Endothelial cell of umbilical vein (primary cell): ENCODE measurements around the gene APP. TPM values are rescaled to one million over a fixed set of nuclear protein-coding genes. Genes with fewer than 3 reads are reported as not detected.

Source experiments
- BruUV-seq: library from RNA; stranded (reverse); fragments of 400-500 nt; replicated peaks from 2 replicates; lab custom pipeline; 2021; lab: Mats Ljungman, UMichigan
- CTCF ChIA-PET: fragments of 300-600, 350-600 bp; sonication (Branson Sonifier 250); formaldehyde crosslinking; loops from one replicate; lab custom pipeline; 2021; ENCODE audit warnings: antibody characterized with exemption, inconsistent platforms; lab: Charles Lee
- POLR2A ChIA-PET: fragments of 300-600, 350-600 bp; sonication (Branson Sonifier 250); formaldehyde crosslinking; loops from one replicate; lab custom pipeline; 2021; ENCODE audit warnings: antibody characterized with exemption, inconsistent platforms; lab: Charles Lee
- DNase-seq: peaks from one replicate; pipeline ENCODE4 v3.0.0-alpha.2; 2011; ENCODE audit warnings: low read depth, low spot score
- FAIRE-seq: peaks from 2 replicates; lab custom pipeline; 2011; peaks lifted over from hg19 to GRCh38; lab: Jason Lieb, UNC
- H2AFZ ChIP-seq: 2 replicates; pipeline ENCODE4 v1.6.0; 2012; ENCODE audit warnings: low read depth, low read length, control low read depth, inconsistent platforms
- H3K27ac ChIP-seq: 2 replicates; pipeline ENCODE4 v1.5.1; 2011; ENCODE audit warnings: low read depth, mild to moderate bottlenecking, control low read depth, low read length, moderate library complexity; ENCODE audit not compliant: insufficient read depth
- H3K27me3 ChIP-seq, 2 experiments: 2 replicates each; pipeline versions ENCODE4 v1.6.0 to v1.6.1; 2011; ENCODE audit warnings: low read length in 2 of 2, mixed read lengths in 1 of 2; ENCODE audit not compliant: control insufficient read depth in 2 of 2, insufficient read depth in 2 of 2
- H3K36me3 ChIP-seq, 2 experiments: 2 replicates in 1 of 2; 3 replicates in 1 of 2; pipeline ENCODE4 v1.5.1; 2011; ENCODE audit warnings: low read length in 2 of 2, mild to moderate bottlenecking in 1 of 2, moderate library complexity in 1 of 2; ENCODE audit not compliant: control insufficient read depth in 2 of 2, insufficient read depth in 2 of 2; ENCODE audit errors: extremely low read depth in 1 of 2
- H3K4me1 ChIP-seq: 3 replicates; pipeline ENCODE4 v1.5.1; 2011; ENCODE audit warnings: mild to moderate bottlenecking, low read length; ENCODE audit not compliant: control insufficient read depth, insufficient read depth; ENCODE audit errors: extremely low read depth
- H3K4me2 ChIP-seq: 2 replicates; pipeline ENCODE4 v1.6.1; 2011; ENCODE audit warnings: low read length, control low read depth, mixed read lengths; ENCODE audit not compliant: insufficient read depth
- H3K4me3 ChIP-seq, 3 experiments: fragments of 200-600 bp in 1 of 3; sonication (generic), shearing (Covaris generic) in 1 of 3; replicated peaks in 1 of 3; 2 replicates each; pipeline ENCODE4 v1.5.1; 2011 to 2016; ENCODE audit warnings: control low read depth in 3 of 3, low read length in 3 of 3, mild to moderate bottlenecking in 2 of 3, inconsistent platforms in 1 of 3, low read depth in 1 of 3, moderate library complexity in 1 of 3; ENCODE audit not compliant: insufficient read depth in 1 of 3
- H3K79me2 ChIP-seq: 2 replicates; pipeline ENCODE4 v1.6.0; 2012; ENCODE audit warnings: low read length, inconsistent platforms; ENCODE audit not compliant: control insufficient read depth, insufficient read depth
- H3K9ac ChIP-seq: replicated peaks from 2 replicates; pipeline ENCODE3; 2011; ENCODE audit warnings: low read length, control low read depth; ENCODE audit not compliant: insufficient read depth; ENCODE audit errors: extremely low read depth
- H3K9me1 ChIP-seq: replicated peaks from 3 replicates; pipeline ENCODE4 v1.6.0; 2011; ENCODE audit warnings: mild to moderate bottlenecking, low read length; ENCODE audit not compliant: control insufficient read depth, insufficient read depth; ENCODE audit errors: extremely low read depth
- H3K9me3 ChIP-seq: replicated peaks from 2 replicates; pipeline ENCODE4 v1.5.1; 2012; ENCODE audit warnings: low read length, inconsistent platforms; ENCODE audit not compliant: control insufficient read depth, insufficient read depth
- H4K20me1 ChIP-seq: replicated peaks from 2 replicates; pipeline ENCODE3; 2011; ENCODE audit warnings: mild to moderate bottlenecking, low read length; ENCODE audit not compliant: control insufficient read depth, insufficient read depth; ENCODE audit errors: extremely low read depth
- EZH2 ChIP-seq: IDR thresholded peaks from 2 replicates; pipeline ENCODE4 v1.6.1; 2012; ENCODE audit warnings: borderline replicate concordance, low read depth, mild to moderate bottlenecking, moderate library complexity, low read length, inconsistent platforms; ENCODE audit not compliant: severe bottlenecking
- FOS ChIP-seq: IDR thresholded peaks from 2 replicates; pipeline ENCODE4 v1.6.1; 2011; ENCODE audit warnings: mild to moderate bottlenecking, low read length, moderate library complexity, borderline replicate concordance; ENCODE audit not compliant: insufficient read depth
- GATA2 ChIP-seq: IDR thresholded peaks from 2 replicates; pipeline ENCODE4 v1.7.0; 2011; ENCODE audit warnings: low read depth, mild to moderate bottlenecking, moderate library complexity, mixed read lengths, low read length; ENCODE audit not compliant: insufficient read length, insufficient read depth
- JUN ChIP-seq: IDR thresholded peaks from 2 replicates; pipeline ENCODE4 v1.6.1; 2011; ENCODE audit warnings: borderline replicate concordance, low read depth; ENCODE audit not compliant: insufficient read length, insufficient read depth
- MYC ChIP-seq: IDR thresholded peaks from one replicate; pipeline ENCODE4 v1.6.1; 2011; ENCODE audit warnings: mild to moderate bottlenecking, low read depth, low read length
- POLR2A ChIP-seq: IDR thresholded peaks from 2 replicates; pipeline ENCODE4 v1.6.1; 2012; ENCODE audit warnings: low read depth, mild to moderate bottlenecking, control low read depth, low read length
- POLR2AphosphoS5 ChIP-seq: IDR thresholded peaks from 2 replicates; pipeline ENCODE4 v1.6.1; 2012; ENCODE audit warnings: low read depth, mild to moderate bottlenecking, control low read depth, low read length, moderate library complexity; ENCODE audit not compliant: insufficient read depth
- dilution Hi-C: fragments of 300-500 bp; cut with MboI; formaldehyde crosslinking; loops from one replicate; pipeline ENCODE4 v1.15.0; 2019; ENCODE audit warnings: low sequenced_read_pairs; ENCODE audit not compliant: extremely low pct_ligation_motif_present
- intact Hi-C: fragments of 100-400 bp; cut with micrococcal nuclease; formaldehyde crosslinking; loops from one replicate; pipeline ENCODE4 v1.10.0; 2022
- polyA plus RNA-seq, 4 experiments: library from polyadenylated mRNA; depleted of rRNA in 3 of 4; stranded (reverse) in 3 of 4; unstranded in 1 of 4; fragments of >200 nt; gene quantifications; 2 replicates each; pipeline versions ENCODE4 v1.2.1 to v1.2.3, GENCODE V29; 2011 to 2012; ENCODE audit warnings: missing spikeins in 1 of 4
- total RNA-seq: library from RNA; stranded (reverse); gene quantifications from 2 replicates; pipeline ENCODE4 v1.2.3, GENCODE V29; 2021
- TF ChIP-seq, protein P1 (sequence below): IDR thresholded peaks from 2 replicates; pipeline ENCODE4 v1.6.1; 2011; ENCODE audit not compliant: insufficient read depth, insufficient read length
- TF ChIP-seq, protein P2 (sequence below), 2 donors: IDR thresholded peaks; 1 replicate in 1 of 2; 2 replicates in 1 of 2; pipeline ENCODE4 v1.5.1; 2011; ENCODE audit warnings: low read length in 2 of 2, mild to moderate bottlenecking in 2 of 2, moderate library complexity in 2 of 2, control low read depth in 1 of 2, inconsistent platforms in 1 of 2, low read depth in 1 of 2; ENCODE audit not compliant: insufficient read depth in 1 of 2; ENCODE audit errors: extremely low read depth in 1 of 2

The APP gene
- total and polyA plus RNA-seq, 2 donors (not counting 3 experiments of a cell fraction or from before 2014, with no cell fraction given), result 914 to 928 TPM

DNA sequence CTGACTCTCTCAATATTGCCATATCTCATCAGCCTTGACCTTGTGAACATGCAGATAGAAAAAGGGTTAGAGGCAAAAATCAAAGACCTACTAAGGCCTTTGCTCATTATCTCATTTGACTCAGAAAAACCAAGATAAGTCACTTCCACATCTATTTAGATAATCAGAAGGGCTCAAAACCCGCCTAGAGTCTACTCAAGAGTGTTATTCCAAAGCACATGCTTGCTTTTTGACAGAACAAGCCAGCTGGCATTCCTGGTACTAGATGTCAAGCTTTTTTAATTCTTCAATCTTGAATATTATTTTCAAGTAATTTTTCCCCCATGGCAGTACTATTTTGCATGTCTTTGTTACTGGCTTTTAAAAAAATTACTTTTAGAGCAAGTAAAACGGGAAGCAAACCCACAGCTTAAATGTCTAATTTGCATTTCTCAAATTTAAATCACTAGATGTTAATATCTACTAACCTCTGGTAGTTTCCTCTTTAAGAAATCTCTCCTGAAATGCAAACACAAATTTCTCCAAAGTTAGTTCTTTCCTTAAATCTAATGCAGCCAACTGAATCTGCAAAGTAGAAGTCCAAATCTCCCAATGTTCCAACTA, 51.5 kb downstream of the APP start:
- Histone ChIP-seq H3K36me3 (no peaks in the 10 kb centered on the region), H3K27me3 (no peaks in the 10 kb centered on the region), H3K4me1 (peaks cover 27% of the 10 kb centered on the region), H2AFZ (no peak overlapping the region), H3K9me3 (no peaks in the 10 kb centered on the region), H3K27ac (no peak overlapping the region), H3K79me2 (peaks cover 98% of the 10 kb centered on the region), H3K4me2 (no peak overlapping the region), H4K20me1 (peaks cover 4% of the 10 kb centered on the region), H3K9me1 (no peaks in the 10 kb centered on the region), H3K9ac (no peak overlapping the region), H3K4me3 (no peak overlapping the region)
- no peak for TF ChIP-seq JUN
- TF ChIP-seq, protein P1, sequence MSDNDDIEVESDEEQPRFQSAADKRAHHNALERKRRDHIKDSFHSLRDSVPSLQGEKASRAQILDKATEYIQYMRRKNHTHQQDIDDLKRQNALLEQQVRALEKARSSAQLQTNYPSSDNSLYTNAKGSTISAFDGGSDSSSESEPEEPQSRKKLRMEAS, result no peak
- TF ChIP-seq POLR2AphosphoS5, result no peak
- no peak for TF ChIP-seq EZH2
- TF ChIP-seq FOS, result no peak
- no peak for TF ChIP-seq MYC
- TF ChIP-seq, protein P2, sequence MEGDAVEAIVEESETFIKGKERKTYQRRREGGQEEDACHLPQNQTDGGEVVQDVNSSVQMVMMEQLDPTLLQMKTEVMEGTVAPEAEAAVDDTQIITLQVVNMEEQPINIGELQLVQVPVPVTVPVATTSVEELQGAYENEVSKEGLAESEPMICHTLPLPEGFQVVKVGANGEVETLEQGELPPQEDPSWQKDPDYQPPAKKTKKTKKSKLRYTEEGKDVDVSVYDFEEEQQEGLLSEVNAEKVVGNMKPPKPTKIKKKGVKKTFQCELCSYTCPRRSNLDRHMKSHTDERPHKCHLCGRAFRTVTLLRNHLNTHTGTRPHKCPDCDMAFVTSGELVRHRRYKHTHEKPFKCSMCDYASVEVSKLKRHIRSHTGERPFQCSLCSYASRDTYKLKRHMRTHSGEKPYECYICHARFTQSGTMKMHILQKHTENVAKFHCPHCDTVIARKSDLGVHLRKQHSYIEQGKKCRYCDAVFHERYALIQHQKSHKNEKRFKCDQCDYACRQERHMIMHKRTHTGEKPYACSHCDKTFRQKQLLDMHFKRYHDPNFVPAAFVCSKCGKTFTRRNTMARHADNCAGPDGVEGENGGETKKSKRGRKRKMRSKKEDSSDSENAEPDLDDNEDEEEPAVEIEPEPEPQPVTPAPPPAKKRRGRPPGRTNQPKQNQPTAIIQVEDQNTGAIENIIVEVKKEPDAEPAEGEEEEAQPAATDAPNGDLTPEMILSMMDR (IDR thresholded peaks at IDR 0.05; ENCODE audit: extremely low read depth in 1 of 2, insufficient read depth in 1 of 2, low read depth in 1 of 2, low read length in 2 of 2), result no peak
- no peak for TF ChIP-seq GATA2
- no peak for TF ChIP-seq POLR2A
- no peak for FAIRE-seq
- dilution Hi-C loops, result no loop called here
- intact Hi-C loops, result no loop called here
- POLR2A ChIA-PET, result no interaction called here
- CTCF ChIA-PET, result interaction anchor here (1.1 kb wide), 1 partner anchor 14 kb away, joined by 4 read pairs; no protein-coding TSS in a partner anchor
- no peak for DNase-seq
- no TSS peak for BruUV-seq
